ENCODE measurements around the gene GPAM. TPM values are rescaled to one million over a fixed set of nuclear protein-coding genes. Genes with fewer than 3 reads are reported as not detected.
A peak's percentile ranks its signal among the peaks of the same experiment; 100 is the strongest.

Gene GPAM, protein sequence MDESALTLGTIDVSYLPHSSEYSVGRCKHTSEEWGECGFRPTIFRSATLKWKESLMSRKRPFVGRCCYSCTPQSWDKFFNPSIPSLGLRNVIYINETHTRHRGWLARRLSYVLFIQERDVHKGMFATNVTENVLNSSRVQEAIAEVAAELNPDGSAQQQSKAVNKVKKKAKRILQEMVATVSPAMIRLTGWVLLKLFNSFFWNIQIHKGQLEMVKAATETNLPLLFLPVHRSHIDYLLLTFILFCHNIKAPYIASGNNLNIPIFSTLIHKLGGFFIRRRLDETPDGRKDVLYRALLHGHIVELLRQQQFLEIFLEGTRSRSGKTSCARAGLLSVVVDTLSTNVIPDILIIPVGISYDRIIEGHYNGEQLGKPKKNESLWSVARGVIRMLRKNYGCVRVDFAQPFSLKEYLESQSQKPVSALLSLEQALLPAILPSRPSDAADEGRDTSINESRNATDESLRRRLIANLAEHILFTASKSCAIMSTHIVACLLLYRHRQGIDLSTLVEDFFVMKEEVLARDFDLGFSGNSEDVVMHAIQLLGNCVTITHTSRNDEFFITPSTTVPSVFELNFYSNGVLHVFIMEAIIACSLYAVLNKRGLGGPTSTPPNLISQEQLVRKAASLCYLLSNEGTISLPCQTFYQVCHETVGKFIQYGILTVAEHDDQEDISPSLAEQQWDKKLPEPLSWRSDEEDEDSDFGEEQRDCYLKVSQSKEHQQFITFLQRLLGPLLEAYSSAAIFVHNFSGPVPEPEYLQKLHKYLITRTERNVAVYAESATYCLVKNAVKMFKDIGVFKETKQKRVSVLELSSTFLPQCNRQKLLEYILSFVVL
- total RNA-seq (100 to 1,000 TPM; 157 to 214 TPM), polyA plus RNA-seq (100 to 1,000 TPM in 1 of 2 donors, 10 to 100 TPM in 1; 35.5 to 136 TPM)

DNA sequence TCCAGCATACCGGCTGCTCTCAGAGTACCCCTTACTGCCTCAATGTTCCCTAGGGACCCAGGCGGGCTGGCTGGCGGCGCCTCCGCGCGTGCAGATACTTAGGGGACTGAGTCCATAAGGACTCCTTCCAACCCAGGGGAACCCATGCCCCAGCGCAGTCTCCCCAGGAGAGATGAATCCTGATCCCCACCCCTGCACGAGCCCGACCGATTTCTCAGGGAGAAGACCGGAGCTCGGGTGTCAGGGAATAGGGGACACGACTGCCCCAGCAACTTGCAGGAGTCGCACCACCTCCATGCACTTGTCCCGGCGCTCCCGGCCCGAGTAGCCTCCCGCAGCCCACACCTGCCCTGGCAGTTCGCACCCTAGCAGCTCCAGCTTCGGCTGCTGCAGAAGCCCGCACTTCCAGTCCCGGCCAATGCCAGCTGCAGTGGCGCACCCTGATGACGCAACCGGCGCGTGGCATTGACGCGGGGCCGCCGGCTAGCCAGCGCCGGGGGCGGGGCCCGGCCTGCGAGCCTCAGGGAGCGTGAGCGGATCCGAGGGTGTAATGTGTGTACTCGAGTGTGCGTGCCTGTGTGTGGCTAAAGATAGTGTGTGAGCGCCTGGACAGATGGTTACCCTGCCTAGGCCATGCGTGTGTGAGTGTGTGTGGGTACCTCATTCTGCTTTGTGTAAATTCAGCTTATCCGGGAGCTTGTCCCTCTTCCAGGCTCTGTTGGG is at the start of gene GPAM:
GPAM (minus strand) TSS at position 437 of the 723 bp plus-strand sequence. CDS start 1,981 bp downstream, outside the sequence.
- peak; percentile 99 for DNase-seq (ENCODE audit: low spot score)
- peak within 1 kb of the TSS; percentile 54 to 78 (median 71) for H3K4me3 ChIP-seq (ENCODE audit: low read depth in 1 of 3, low read length in 3 of 3)
- peaks cover 1 to 21% (median 9%) of the 10 kb centered on the region in 4 donors for H3K36me3 ChIP-seq (ENCODE audit: control insufficient read depth in 4 of 4, insufficient read depth in 3 of 4, low read depth in 1 of 4, low read length in 3 of 4)
- WGBS = 33% methylated on average over 46 of the region's 46 CpGs
- no peaks in the 10 kb centered on the region for H3K27me3 ChIP-seq (ENCODE audit: control insufficient read depth in 4 of 4, insufficient read depth in 4 of 4, low read length in 3 of 4)
- TF ChIP-seq, protein P1, sequence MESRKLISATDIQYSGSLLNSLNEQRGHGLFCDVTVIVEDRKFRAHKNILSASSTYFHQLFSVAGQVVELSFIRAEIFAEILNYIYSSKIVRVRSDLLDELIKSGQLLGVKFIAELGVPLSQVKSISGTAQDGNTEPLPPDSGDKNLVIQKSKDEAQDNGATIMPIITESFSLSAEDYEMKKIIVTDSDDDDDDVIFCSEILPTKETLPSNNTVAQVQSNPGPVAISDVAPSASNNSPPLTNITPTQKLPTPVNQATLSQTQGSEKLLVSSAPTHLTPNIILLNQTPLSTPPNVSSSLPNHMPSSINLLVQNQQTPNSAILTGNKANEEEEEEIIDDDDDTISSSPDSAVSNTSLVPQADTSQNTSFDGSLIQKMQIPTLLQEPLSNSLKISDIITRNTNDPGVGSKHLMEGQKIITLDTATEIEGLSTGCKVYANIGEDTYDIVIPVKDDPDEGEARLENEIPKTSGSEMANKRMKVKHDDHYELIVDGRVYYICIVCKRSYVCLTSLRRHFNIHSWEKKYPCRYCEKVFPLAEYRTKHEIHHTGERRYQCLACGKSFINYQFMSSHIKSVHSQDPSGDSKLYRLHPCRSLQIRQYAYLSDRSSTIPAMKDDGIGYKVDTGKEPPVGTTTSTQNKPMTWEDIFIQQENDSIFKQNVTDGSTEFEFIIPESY (IDR thresholded peaks at IDR 0.05) = no peak
- peak; percentile 10 to 31 for TF ChIP-seq RAD21 (IDR thresholded peaks at IDR 0.05)
- TF ChIP-seq YY1 (IDR thresholded peaks at IDR 0.05) = no peak
- TF ChIP-seq EGR1 (IDR thresholded peaks at IDR 0.05; ENCODE audit: low read depth in 2 of 2) = no peak
- TF ChIP-seq, protein P2, sequence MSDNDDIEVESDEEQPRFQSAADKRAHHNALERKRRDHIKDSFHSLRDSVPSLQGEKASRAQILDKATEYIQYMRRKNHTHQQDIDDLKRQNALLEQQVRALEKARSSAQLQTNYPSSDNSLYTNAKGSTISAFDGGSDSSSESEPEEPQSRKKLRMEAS (IDR thresholded peaks at IDR 0.05) = no peak
- TF ChIP-seq, protein P3, sequence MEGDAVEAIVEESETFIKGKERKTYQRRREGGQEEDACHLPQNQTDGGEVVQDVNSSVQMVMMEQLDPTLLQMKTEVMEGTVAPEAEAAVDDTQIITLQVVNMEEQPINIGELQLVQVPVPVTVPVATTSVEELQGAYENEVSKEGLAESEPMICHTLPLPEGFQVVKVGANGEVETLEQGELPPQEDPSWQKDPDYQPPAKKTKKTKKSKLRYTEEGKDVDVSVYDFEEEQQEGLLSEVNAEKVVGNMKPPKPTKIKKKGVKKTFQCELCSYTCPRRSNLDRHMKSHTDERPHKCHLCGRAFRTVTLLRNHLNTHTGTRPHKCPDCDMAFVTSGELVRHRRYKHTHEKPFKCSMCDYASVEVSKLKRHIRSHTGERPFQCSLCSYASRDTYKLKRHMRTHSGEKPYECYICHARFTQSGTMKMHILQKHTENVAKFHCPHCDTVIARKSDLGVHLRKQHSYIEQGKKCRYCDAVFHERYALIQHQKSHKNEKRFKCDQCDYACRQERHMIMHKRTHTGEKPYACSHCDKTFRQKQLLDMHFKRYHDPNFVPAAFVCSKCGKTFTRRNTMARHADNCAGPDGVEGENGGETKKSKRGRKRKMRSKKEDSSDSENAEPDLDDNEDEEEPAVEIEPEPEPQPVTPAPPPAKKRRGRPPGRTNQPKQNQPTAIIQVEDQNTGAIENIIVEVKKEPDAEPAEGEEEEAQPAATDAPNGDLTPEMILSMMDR (IDR thresholded peaks at IDR 0.05; ENCODE audit: low read depth, low read length, missing input control) = no peak
- peak; percentile 20 for TF ChIP-seq SP1 (IDR thresholded peaks at IDR 0.05)
- no peak for TF ChIP-seq FOXA1 (IDR thresholded peaks at IDR 0.05)
- peaks cover 2 to 72% (median 35%) of the 10 kb centered on the region in 4 donors for H3K4me1 ChIP-seq (ENCODE audit: control insufficient read depth in 4 of 4, insufficient read depth in 4 of 4, low read length in 3 of 4)
- peak within 1 kb of the TSS; percentile 38 to 67 for H3K9ac ChIP-seq (ENCODE audit: low read depth in 1 of 2, low read length in 2 of 2)
- no peaks in the 10 kb centered on the region for H3K9me3 ChIP-seq (ENCODE audit: control insufficient read depth in 4 of 4, low read length in 3 of 4)
- peak within 1 kb of the TSS; percentile 55 to 82 for H3K27ac ChIP-seq (ENCODE audit: low read depth in 1 of 2, low read length in 2 of 2)

DNA sequence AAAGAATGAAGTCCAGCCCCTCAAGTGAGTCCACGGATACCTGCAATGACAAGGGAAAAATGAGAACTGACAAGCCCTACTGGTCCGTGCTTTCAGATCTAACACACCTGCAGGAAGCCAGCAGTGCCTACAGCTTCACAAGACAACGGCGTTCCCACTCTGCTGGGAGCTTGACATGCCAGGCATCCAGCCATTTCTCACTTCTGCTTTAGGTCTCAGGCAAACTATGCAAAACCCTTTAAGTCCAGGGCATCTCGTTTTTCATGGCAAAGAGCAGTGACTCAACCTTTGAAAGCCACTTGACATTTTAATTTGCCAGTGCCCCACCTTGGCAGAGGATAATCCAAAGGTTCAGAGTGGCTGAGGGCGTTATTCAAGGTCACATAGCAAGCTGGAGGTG is 49.1 kb upstream of the GPAM start:
- DNase-seq (ENCODE audit: low spot score) = no peak
- Histone ChIP-seq H3K9ac (ENCODE audit: low read depth in 1 of 2, low read length in 2 of 2) (no peak overlapping the region), H3K4me1 (ENCODE audit: control insufficient read depth in 4 of 4, insufficient read depth in 4 of 4, low read length in 3 of 4) (peaks cover 3 to 28% (median 6%) of the 10 kb centered on the region in 4 donors), H3K27me3 (ENCODE audit: control insufficient read depth in 4 of 4, insufficient read depth in 4 of 4, low read length in 3 of 4) (no peaks in the 10 kb centered on the region), H3K4me3 (ENCODE audit: low read depth in 1 of 3, low read length in 3 of 3) (no peak overlapping the region), H3K27ac (ENCODE audit: low read depth in 1 of 2, low read length in 2 of 2) (no peak overlapping the region), H3K9me3 (ENCODE audit: control insufficient read depth in 4 of 4, low read length in 3 of 4) (no peaks in the 10 kb centered on the region), H3K36me3 (ENCODE audit: control insufficient read depth in 4 of 4, insufficient read depth in 3 of 4, low read depth in 1 of 4, low read length in 3 of 4) (no peaks in the 10 kb centered on the region)
- WGBS = 62% methylated on average over 6 of the region's 6 CpGs
- no peak for TF ChIP-seq JUND (IDR thresholded peaks at IDR 0.05)
- no peak for TF ChIP-seq FOXA1 (IDR thresholded peaks at IDR 0.05)
- TF ChIP-seq FOXA2 (IDR thresholded peaks at IDR 0.05) = no peak
- TF ChIP-seq, protein P3 (IDR thresholded peaks at IDR 0.05; ENCODE audit: low read depth, low read length, missing input control) = no peak
- TF ChIP-seq RAD21 (IDR thresholded peaks at IDR 0.05) = no peak
- TF ChIP-seq GABPA (IDR thresholded peaks at IDR 0.05 in 1 of 2, conservative IDR thresholded peaks at IDR 0.05 in 1 of 2) = no peak
- no peak for TF ChIP-seq EGR1 (IDR thresholded peaks at IDR 0.05; ENCODE audit: low read depth in 2 of 2)
- no peak for TF ChIP-seq NR2F2 (IDR thresholded peaks at IDR 0.05)
- TF ChIP-seq, protein P4, sequence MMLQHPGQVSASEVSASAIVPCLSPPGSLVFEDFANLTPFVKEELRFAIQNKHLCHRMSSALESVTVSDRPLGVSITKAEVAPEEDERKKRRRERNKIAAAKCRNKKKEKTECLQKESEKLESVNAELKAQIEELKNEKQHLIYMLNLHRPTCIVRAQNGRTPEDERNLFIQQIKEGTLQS (IDR thresholded peaks at IDR 0.05) = no peak
- TF ChIP-seq HNF4A (conservative IDR thresholded peaks at IDR 0.05) = no peak

All from liver (tissue), 9 donors.